H9 (cell line): ENCODE measurements around the gene CPB2. TPM values are rescaled to one million over a fixed set of nuclear protein-coding genes. Genes with fewer than 3 reads are reported as not detected.

Experiments
- DNase-seq: peaks from one replicate; pipeline ENCODE4 v3.0.0-alpha.2; 2017
- H2AFZ ChIP-seq: one replicate; pipeline ENCODE4 v1.6.1; 2013; ENCODE audit warnings: mild to moderate bottlenecking, low read length, control low read depth, moderate library complexity
- H2AK5ac ChIP-seq: 2 replicates; pipeline ENCODE4 v1.6.1; 2013; ENCODE audit warnings: low read length, control low read depth, mixed read lengths; ENCODE audit not compliant: insufficient read length
- H2BK120ac ChIP-seq: one replicate; pipeline ENCODE4 v1.6.1; 2013; ENCODE audit warnings: low read depth, mild to moderate bottlenecking, low read length, control low read depth, inconsistent platforms; ENCODE audit not compliant: poor library complexity, severe bottlenecking
- H2BK12ac ChIP-seq: 2 replicates; pipeline ENCODE4 v1.6.1; 2013; ENCODE audit warnings: low read length, control low read depth, mixed read lengths, low read depth; ENCODE audit not compliant: insufficient read length
- H2BK15ac ChIP-seq: 2 replicates; pipeline ENCODE4 v1.6.1; 2013; ENCODE audit warnings: low read depth, low read length, control low read depth
- H2BK20ac ChIP-seq: one replicate; pipeline ENCODE4 v1.6.1; 2013; ENCODE audit warnings: low read depth, mild to moderate bottlenecking, low read length, control low read depth, inconsistent platforms; ENCODE audit not compliant: poor library complexity, severe bottlenecking
- H2BK5ac ChIP-seq: 2 replicates; pipeline ENCODE4 v1.6.1; 2013; ENCODE audit warnings: low read length, control low read depth, mixed read lengths; ENCODE audit not compliant: insufficient read length
- H3K14ac ChIP-seq: 2 replicates; pipeline ENCODE4 v1.6.1; 2013; ENCODE audit warnings: low read length, control low read depth; ENCODE audit not compliant: insufficient read depth
- H3K18ac ChIP-seq: 2 replicates; pipeline ENCODE4 v1.6.1; 2013; ENCODE audit warnings: low read depth, mild to moderate bottlenecking, mixed read lengths, low read length, control low read depth; ENCODE audit not compliant: insufficient read length
- H3K23ac ChIP-seq: 2 replicates; pipeline ENCODE4 v1.6.1; 2013; ENCODE audit warnings: low read length, control low read depth, mixed read lengths, low read depth; ENCODE audit not compliant: insufficient read length
- H3K23me2 ChIP-seq: 2 replicates; pipeline ENCODE4 v1.6.1; 2013; ENCODE audit warnings: low read depth, mild to moderate bottlenecking, mixed read lengths, low read length, control low read depth; ENCODE audit not compliant: insufficient read length, poor library complexity, severe bottlenecking
- H3K27ac ChIP-seq: 2 replicates; pipeline ENCODE4 v1.5.1; 2013; ENCODE audit warnings: low read length, control low read depth, mixed read lengths, low read depth; ENCODE audit not compliant: insufficient read length
- H3K27me3 ChIP-seq: 2 replicates; pipeline ENCODE4 v1.6.1; 2013; ENCODE audit warnings: low read length, control low read depth, inconsistent platforms; ENCODE audit not compliant: insufficient read depth
- H3K4ac ChIP-seq: 2 replicates; pipeline ENCODE4 v1.6.1; 2013; ENCODE audit warnings: low read depth, mild to moderate bottlenecking, control low read depth, inconsistent platforms, low read length, moderate library complexity
- H3K4me1 ChIP-seq: 2 replicates; pipeline ENCODE4 v1.6.1; 2013; ENCODE audit warnings: low read length, control low read depth, inconsistent platforms; ENCODE audit not compliant: insufficient read depth
- H3K4me2 ChIP-seq: 2 replicates; pipeline ENCODE4 v1.6.1; 2013; ENCODE audit warnings: low read length, control low read depth, mixed read lengths; ENCODE audit not compliant: insufficient read length, insufficient read depth
- H3K56ac ChIP-seq: 2 replicates; pipeline ENCODE4 v1.6.1; 2013; ENCODE audit warnings: low read depth, mild to moderate bottlenecking, mixed read lengths, low read length, control low read depth; ENCODE audit not compliant: insufficient read length
- H3K79me1 ChIP-seq: 2 replicates; pipeline ENCODE4 v1.6.1; 2013; ENCODE audit warnings: low read depth, mild to moderate bottlenecking, moderate library complexity, low read length, control low read depth, inconsistent platforms; ENCODE audit not compliant: insufficient read depth, poor library complexity, severe bottlenecking
- H3K79me2 ChIP-seq: 2 replicates; pipeline ENCODE4 v1.6.1; 2013; ENCODE audit warnings: low read length, control low read depth, inconsistent platforms; ENCODE audit not compliant: insufficient read depth
- H3K9ac ChIP-seq: 2 replicates; pipeline ENCODE4 v1.6.1; 2013; ENCODE audit warnings: low read length, control low read depth, mixed read lengths; ENCODE audit not compliant: insufficient read length; ENCODE audit errors: extremely low read depth
- H3K9me3 ChIP-seq: one replicate; pipeline ENCODE4 v1.6.1; 2013; ENCODE audit warnings: low read depth, low read length, inconsistent platforms; ENCODE audit not compliant: control insufficient read depth
- H3T11ph ChIP-seq: one replicate; pipeline ENCODE4 v1.6.1; 2013; ENCODE audit warnings: mild to moderate bottlenecking, low read length, control low read depth, inconsistent platforms
- H4K20me1 ChIP-seq: one replicate; pipeline ENCODE4 v1.6.1; 2013; ENCODE audit not compliant: control insufficient read depth, insufficient read length, insufficient read depth
- H4K5ac ChIP-seq: 2 replicates; pipeline ENCODE4 v1.6.1; 2013; ENCODE audit warnings: low read depth, mild to moderate bottlenecking, mixed read lengths, low read length, control low read depth; ENCODE audit not compliant: insufficient read length
- H4K8ac ChIP-seq: replicated peaks from 2 replicates; pipeline ENCODE4 v1.6.1; 2013; ENCODE audit warnings: low read length, control low read depth, mixed read lengths, low read depth; ENCODE audit not compliant: insufficient read length
- H4K91ac ChIP-seq: 2 replicates; pipeline ENCODE4 v1.6.1; 2013; ENCODE audit warnings: low read depth, mild to moderate bottlenecking, moderate library complexity, mixed read lengths, low read length, control low read depth; ENCODE audit not compliant: insufficient read length
- H3K27ac Mint-ChIP-seq, 3 experiments: 2 replicates in 2 of 3; 3 replicates in 1 of 3; pipeline ENCODE4 v1.8.0; 2020 to 2021; ENCODE audit warnings: mixed read lengths in 3 of 3, mild to moderate bottlenecking in 1 of 3, moderate library complexity in 1 of 3
- H3K27me3 Mint-ChIP-seq: 2 replicates; pipeline ENCODE4 v1.8.0; 2021; ENCODE audit warnings: low read depth, mild to moderate bottlenecking, moderate library complexity, mixed read lengths
- H3K36me3 Mint-ChIP-seq, 3 experiments: 2 replicates in 2 of 3; 3 replicates in 1 of 3; pipeline ENCODE4 v1.8.0; 2020 to 2021; ENCODE audit warnings: low read depth in 3 of 3, mixed read lengths in 3 of 3; ENCODE audit not compliant: insufficient read depth in 1 of 3
- H3K4me1 Mint-ChIP-seq, 2 experiments: 2 replicates each; pipeline ENCODE4 v1.8.0; 2020; ENCODE audit warnings: mixed read lengths in 2 of 2
- H3K4me3 Mint-ChIP-seq, 2 experiments: 2 replicates in 1 of 2; 3 replicates in 1 of 2; pipeline ENCODE4 v1.8.0; 2020 to 2021; ENCODE audit warnings: mild to moderate bottlenecking in 2 of 2, mixed read lengths in 2 of 2, moderate library complexity in 1 of 2
- H3K9me3 Mint-ChIP-seq, 2 experiments: 2 replicates in 1 of 2; 3 replicates in 1 of 2; pipeline ENCODE4 v1.8.0; 2020; ENCODE audit warnings: mild to moderate bottlenecking in 2 of 2, mixed read lengths in 2 of 2, moderate library complexity in 1 of 2
- CTCF ChIP-seq: fragments of 200-600 bp; sonication (generic); conservative IDR thresholded peaks from 3 replicates; pipeline ENCODE4 v1.8.0; 2021; ENCODE audit warnings: antibody characterized with exemption, mild to moderate bottlenecking
- WGBS: extraction: QIAGEN DNeasy Blood & Tissue Kit; methylation state at CpG from one replicate; pipeline ENCODE4 v1.1.7; 2013; ENCODE audit warnings: missing lambda C conversion rate, low lambda C conversion rate, mixed read lengths; ENCODE audit not compliant: insufficient read length; ENCODE audit errors: extremely low coverage; 5-methylcytosine and 5-hydroxymethylcytosine counted together
- total RNA-seq: library from RNA; stranded (reverse); gene quantifications from 2 replicates; pipeline ENCODE4 v1.2.1, GENCODE V29; 2021

The CPB2 gene
- total RNA-seq, 1 experiment from 2014 or later: not detected

GRCh38 chr13:46004491-46004890 is 100.3 kb downstream of the CPB2 start:
- Histone ChIP-seq H3T11ph (no peak overlapping the region), H4K8ac (no peak overlapping the region), H3K18ac (no peak overlapping the region), H2BK12ac (no peak overlapping the region), H3K79me1 (no peaks in the 10 kb centered on the region), H3K14ac (no peak overlapping the region), H3K9ac (no peak overlapping the region), H4K20me1 (no peaks in the 10 kb centered on the region), H2BK120ac (no peak overlapping the region), H4K5ac (no peak overlapping the region), H4K91ac (no peak overlapping the region), H3K9me3 (no peaks in the 10 kb centered on the region), H3K27ac (no peak overlapping the region), H3K4me1 (no peaks in the 10 kb centered on the region), H2BK5ac (no peak overlapping the region), H3K4me2 (no peak overlapping the region), H2BK20ac (no peak overlapping the region), H2AFZ (no peak overlapping the region), H3K23me2 (no peaks in the 10 kb centered on the region), H3K23ac (no peak overlapping the region), H2BK15ac (no peak overlapping the region), H3K4ac (no peak overlapping the region), H3K27me3 (no peaks in the 10 kb centered on the region), H3K79me2 (no peaks in the 10 kb centered on the region), H2AK5ac (no peak overlapping the region), H3K56ac (no peak overlapping the region)
- Mint-ChIP-seq H3K27me3 (no peaks in the 10 kb centered on the region), H3K27ac (no peak overlapping the region), H3K4me3 (no peak overlapping the region), H3K36me3 (peaks cover 20 to 70% (median 64%) of the 10 kb centered on the region in 3 experiments; a peak in 6 of 7 replicates), H3K9me3 (no peaks in the 10 kb centered on the region), H3K4me1 (no peaks in the 10 kb centered on the region)
- no peak for TF ChIP-seq CTCF
- WGBS: no CpG with 5 or more reads among the region's 1 CpG
- DNase-seq: no peak

Other genes with a start within 250 kb of the CPB2 start
- gene ZC3H13, start 52.3 kb downstream of the CPB2 start, total RNA-seq: 57.8 and 61.9 TPM in 2 replicates
- gene LCP1, start 77.1 kb upstream of the CPB2 start, total RNA-seq: 0.81 and 1.1 TPM in 2 replicates
- not detected in 2 replicates for gene LRRC63, start 106.9 kb upstream of the CPB2 start, total RNA-seq